H9 (cell line): ENCODE results near the gene NKAIN4. TPM values are rescaled to one million over a fixed set of nuclear protein-coding genes. Genes with fewer than 3 reads are reported as not detected.

ENCODE experiments used
- DNase-seq: peaks from one replicate; pipeline ENCODE4 v3.0.0-alpha.2; 2017
- H2AFZ ChIP-seq: one replicate; pipeline ENCODE4 v1.6.1; 2013; ENCODE audit warnings: mild to moderate bottlenecking, low read length, control low read depth, moderate library complexity
- H2AK5ac ChIP-seq: 2 replicates; pipeline ENCODE4 v1.6.1; 2013; ENCODE audit warnings: low read length, control low read depth, mixed read lengths; ENCODE audit not compliant: insufficient read length
- H2BK120ac ChIP-seq: one replicate; pipeline ENCODE4 v1.6.1; 2013; ENCODE audit warnings: low read depth, mild to moderate bottlenecking, low read length, control low read depth, inconsistent platforms; ENCODE audit not compliant: poor library complexity, severe bottlenecking
- H2BK12ac ChIP-seq: 2 replicates; pipeline ENCODE4 v1.6.1; 2013; ENCODE audit warnings: low read length, control low read depth, mixed read lengths, low read depth; ENCODE audit not compliant: insufficient read length
- H2BK15ac ChIP-seq: 2 replicates; pipeline ENCODE4 v1.6.1; 2013; ENCODE audit warnings: low read depth, low read length, control low read depth
- H2BK20ac ChIP-seq: one replicate; pipeline ENCODE4 v1.6.1; 2013; ENCODE audit warnings: low read depth, mild to moderate bottlenecking, low read length, control low read depth, inconsistent platforms; ENCODE audit not compliant: poor library complexity, severe bottlenecking
- H2BK5ac ChIP-seq: 2 replicates; pipeline ENCODE4 v1.6.1; 2013; ENCODE audit warnings: low read length, control low read depth, mixed read lengths; ENCODE audit not compliant: insufficient read length
- H3K14ac ChIP-seq: 2 replicates; pipeline ENCODE4 v1.6.1; 2013; ENCODE audit warnings: low read length, control low read depth; ENCODE audit not compliant: insufficient read depth
- H3K18ac ChIP-seq: 2 replicates; pipeline ENCODE4 v1.6.1; 2013; ENCODE audit warnings: low read depth, mild to moderate bottlenecking, mixed read lengths, low read length, control low read depth; ENCODE audit not compliant: insufficient read length
- H3K23ac ChIP-seq: 2 replicates; pipeline ENCODE4 v1.6.1; 2013; ENCODE audit warnings: low read length, control low read depth, mixed read lengths, low read depth; ENCODE audit not compliant: insufficient read length
- H3K23me2 ChIP-seq: 2 replicates; pipeline ENCODE4 v1.6.1; 2013; ENCODE audit warnings: low read depth, mild to moderate bottlenecking, mixed read lengths, low read length, control low read depth; ENCODE audit not compliant: insufficient read length, poor library complexity, severe bottlenecking
- H3K27ac ChIP-seq: 2 replicates; pipeline ENCODE4 v1.5.1; 2013; ENCODE audit warnings: low read length, control low read depth, mixed read lengths, low read depth; ENCODE audit not compliant: insufficient read length
- H3K27me3 ChIP-seq: 2 replicates; pipeline ENCODE4 v1.6.1; 2013; ENCODE audit warnings: low read length, control low read depth, inconsistent platforms; ENCODE audit not compliant: insufficient read depth
- H3K4ac ChIP-seq: 2 replicates; pipeline ENCODE4 v1.6.1; 2013; ENCODE audit warnings: low read depth, mild to moderate bottlenecking, control low read depth, inconsistent platforms, low read length, moderate library complexity
- H3K4me1 ChIP-seq: 2 replicates; pipeline ENCODE4 v1.6.1; 2013; ENCODE audit warnings: low read length, control low read depth, inconsistent platforms; ENCODE audit not compliant: insufficient read depth
- H3K4me2 ChIP-seq: 2 replicates; pipeline ENCODE4 v1.6.1; 2013; ENCODE audit warnings: low read length, control low read depth, mixed read lengths; ENCODE audit not compliant: insufficient read length, insufficient read depth
- H3K56ac ChIP-seq: 2 replicates; pipeline ENCODE4 v1.6.1; 2013; ENCODE audit warnings: low read depth, mild to moderate bottlenecking, mixed read lengths, low read length, control low read depth; ENCODE audit not compliant: insufficient read length
- H3K79me1 ChIP-seq: 2 replicates; pipeline ENCODE4 v1.6.1; 2013; ENCODE audit warnings: low read depth, mild to moderate bottlenecking, moderate library complexity, low read length, control low read depth, inconsistent platforms; ENCODE audit not compliant: insufficient read depth, poor library complexity, severe bottlenecking
- H3K79me2 ChIP-seq: 2 replicates; pipeline ENCODE4 v1.6.1; 2013; ENCODE audit warnings: low read length, control low read depth, inconsistent platforms; ENCODE audit not compliant: insufficient read depth
- H3K9ac ChIP-seq: 2 replicates; pipeline ENCODE4 v1.6.1; 2013; ENCODE audit warnings: low read length, control low read depth, mixed read lengths; ENCODE audit not compliant: insufficient read length; ENCODE audit errors: extremely low read depth
- H3K9me3 ChIP-seq: one replicate; pipeline ENCODE4 v1.6.1; 2013; ENCODE audit warnings: low read depth, low read length, inconsistent platforms; ENCODE audit not compliant: control insufficient read depth
- H3T11ph ChIP-seq: one replicate; pipeline ENCODE4 v1.6.1; 2013; ENCODE audit warnings: mild to moderate bottlenecking, low read length, control low read depth, inconsistent platforms
- H4K20me1 ChIP-seq: one replicate; pipeline ENCODE4 v1.6.1; 2013; ENCODE audit not compliant: control insufficient read depth, insufficient read length, insufficient read depth
- H4K5ac ChIP-seq: 2 replicates; pipeline ENCODE4 v1.6.1; 2013; ENCODE audit warnings: low read depth, mild to moderate bottlenecking, mixed read lengths, low read length, control low read depth; ENCODE audit not compliant: insufficient read length
- H4K8ac ChIP-seq: replicated peaks from 2 replicates; pipeline ENCODE4 v1.6.1; 2013; ENCODE audit warnings: low read length, control low read depth, mixed read lengths, low read depth; ENCODE audit not compliant: insufficient read length
- H4K91ac ChIP-seq: 2 replicates; pipeline ENCODE4 v1.6.1; 2013; ENCODE audit warnings: low read depth, mild to moderate bottlenecking, moderate library complexity, mixed read lengths, low read length, control low read depth; ENCODE audit not compliant: insufficient read length
- H3K27ac Mint-ChIP-seq, 3 experiments: 2 replicates in 2 of 3; 3 replicates in 1 of 3; pipeline ENCODE4 v1.8.0; 2020 to 2021; ENCODE audit warnings: mixed read lengths in 3 of 3, mild to moderate bottlenecking in 1 of 3, moderate library complexity in 1 of 3
- H3K27me3 Mint-ChIP-seq: 2 replicates; pipeline ENCODE4 v1.8.0; 2021; ENCODE audit warnings: low read depth, mild to moderate bottlenecking, moderate library complexity, mixed read lengths
- H3K36me3 Mint-ChIP-seq, 3 experiments: 2 replicates in 2 of 3; 3 replicates in 1 of 3; pipeline ENCODE4 v1.8.0; 2020 to 2021; ENCODE audit warnings: low read depth in 3 of 3, mixed read lengths in 3 of 3; ENCODE audit not compliant: insufficient read depth in 1 of 3
- H3K4me1 Mint-ChIP-seq, 2 experiments: 2 replicates each; pipeline ENCODE4 v1.8.0; 2020; ENCODE audit warnings: mixed read lengths in 2 of 2
- H3K4me3 Mint-ChIP-seq, 2 experiments: 2 replicates in 1 of 2; 3 replicates in 1 of 2; pipeline ENCODE4 v1.8.0; 2020 to 2021; ENCODE audit warnings: mild to moderate bottlenecking in 2 of 2, mixed read lengths in 2 of 2, moderate library complexity in 1 of 2
- H3K9me3 Mint-ChIP-seq, 2 experiments: 2 replicates in 1 of 2; 3 replicates in 1 of 2; pipeline ENCODE4 v1.8.0; 2020; ENCODE audit warnings: mild to moderate bottlenecking in 2 of 2, mixed read lengths in 2 of 2, moderate library complexity in 1 of 2
- CTCF ChIP-seq: fragments of 200-600 bp; sonication (generic); conservative IDR thresholded peaks from 3 replicates; pipeline ENCODE4 v1.8.0; 2021; ENCODE audit warnings: antibody characterized with exemption, mild to moderate bottlenecking
- whole genome bisulfite sequencing: extraction: QIAGEN DNeasy Blood & Tissue Kit; methylation state at CpG from one replicate; pipeline ENCODE4 v1.1.7; 2013; ENCODE audit warnings: missing lambda C conversion rate, low lambda C conversion rate, mixed read lengths; ENCODE audit not compliant: insufficient read length; ENCODE audit errors: extremely low coverage; 5-methylcytosine and 5-hydroxymethylcytosine counted together
- total RNA-seq: library from RNA; stranded (reverse); gene quantifications from 2 replicates; pipeline ENCODE4 v1.2.1, GENCODE V29; 2021

Gene NKAIN4
- total RNA-seq, 1 experiment from 2014 or later: 20.9 TPM

GRCh38 chr20:63241272-63241671, 13.0 kb downstream of the NKAIN4 start:
- no peak overlapping the region for H3K18ac ChIP-seq
- H3K9ac ChIP-seq: no peak overlapping the region
- H3K14ac ChIP-seq: no peak overlapping the region
- no peak overlapping the region for H4K91ac ChIP-seq
- H3K4me1 Mint-ChIP-seq: no peaks in the 10 kb centered on the region
- H3K4me2 ChIP-seq: no peak overlapping the region
- no peak overlapping the region for H2BK20ac ChIP-seq
- H3K4me1 ChIP-seq: no peaks in the 10 kb centered on the region
- no peaks in the 10 kb centered on the region for H4K20me1 ChIP-seq
- no peak overlapping the region for H2BK120ac ChIP-seq
- no peak overlapping the region for H2BK15ac ChIP-seq
- no peaks in the 10 kb centered on the region for H3K79me1 ChIP-seq
- H2AFZ ChIP-seq: no peak overlapping the region
- no peak overlapping the region for H3K4me3 Mint-ChIP-seq
- H2BK5ac ChIP-seq: no peak overlapping the region
- H3T11ph ChIP-seq: no peak overlapping the region
- no peak overlapping the region for H4K5ac ChIP-seq
- H3K27ac Mint-ChIP-seq: no peak overlapping the region
- TF ChIP-seq CTCF: no peak
- H3K27me3 Mint-ChIP-seq: peaks cover 3% of the 10 kb centered on the region; the same call in 1 of the 2 replicates
- no peaks in the 10 kb centered on the region; a peak in 1 of 7 replicates for H3K36me3 Mint-ChIP-seq
- H3K27ac ChIP-seq: no peak overlapping the region
- H3K56ac ChIP-seq: no peak overlapping the region
- H3K9me3 Mint-ChIP-seq: no peaks in the 10 kb centered on the region
- no peaks in the 10 kb centered on the region for H3K23me2 ChIP-seq
- H4K8ac ChIP-seq: no peak overlapping the region
- no peak overlapping the region for H2AK5ac ChIP-seq
- no peaks in the 10 kb centered on the region for H3K9me3 ChIP-seq
- H2BK12ac ChIP-seq: no peak overlapping the region
- H3K79me2 ChIP-seq: no peaks in the 10 kb centered on the region
- WGBS: no CpG with 5 or more reads among the region's 11 CpGs
- no peak for DNase-seq
- H3K4ac ChIP-seq: no peak overlapping the region
- H3K23ac ChIP-seq: no peak overlapping the region
- H3K27me3 ChIP-seq: no peaks in the 10 kb centered on the region
